ENCODE results near the gene CT45A3. TPM values are rescaled to one million over a fixed set of nuclear protein-coding genes. Genes with fewer than 3 reads are reported as not detected.

The CT45A3 gene
- total RNA-seq, 1 donor from 2014 or later: not detected

Other genes starting within 250 kb of the CT45A3 start
- 2.0 and 3.4 TPM in 2 replicates for gene INTS6L, start 247.5 kb downstream of the CT45A3 start, total RNA-seq
- not detected in 2 replicates for gene CT45A1, start 54.6 kb downstream of the CT45A3 start, total RNA-seq
- gene CT45A5, start 17.3 kb upstream of the CT45A3 start, total RNA-seq: not detected in 2 replicates
- not detected in 2 replicates for gene CT45A6, start 34.6 kb upstream of the CT45A3 start, total RNA-seq
- gene CT45A2, start 51.8 kb upstream of the CT45A3 start, total RNA-seq: not detected in 2 replicates
- gene CT45A7, start 69.1 kb upstream of the CT45A3 start, total RNA-seq: not detected in 2 replicates
- gene CT45A8, start 86.3 kb upstream of the CT45A3 start, total RNA-seq: not detected in 2 replicates
- not detected in 2 replicates for gene CT45A9, start 103.6 kb upstream of the CT45A3 start, total RNA-seq
- not detected in 2 replicates for gene CT45A10, start 125.3 kb upstream of the CT45A3 start, total RNA-seq
- not detected in 2 replicates for gene SAGE1, start 125.5 kb upstream of the CT45A3 start, total RNA-seq
- gene MMGT1, start 205.8 kb upstream of the CT45A3 start, total RNA-seq: 16.5 and 20.9 TPM in 2 replicates
- gene SLC9A6, start 217.2 kb upstream of the CT45A3 start, total RNA-seq: 9.1 and 9.6 TPM in 2 replicates

Data from epithelial cell of proximal tubule (primary cell).